ENCODE measurements around the gene SYNE2. TPM values are rescaled to one million over a fixed set of nuclear protein-coding genes. Genes with fewer than 3 reads are reported as not detected.

Gene SYNE2
- total RNA-seq, 1 experiment from 2014 or later = 94.2 TPM

DNA sequence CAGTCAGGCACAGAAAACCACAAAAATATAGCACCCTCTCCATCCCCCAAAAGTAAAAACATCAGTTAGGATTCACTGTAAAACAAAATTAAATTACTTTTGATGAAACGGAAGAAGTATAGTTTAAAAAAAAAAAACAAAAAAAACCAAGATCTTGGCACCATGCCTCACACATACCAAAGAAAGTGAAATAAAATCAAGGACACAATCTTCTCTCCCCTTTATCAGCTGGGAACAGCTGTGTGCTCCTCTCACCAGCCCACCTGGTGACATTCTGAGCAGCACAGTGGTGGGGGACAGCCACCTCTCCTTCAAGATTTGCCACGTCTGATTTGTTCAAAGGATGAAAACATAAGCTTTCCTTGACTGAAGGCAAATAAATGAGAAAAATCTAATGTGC lies 385.8 kb downstream of the SYNE2 start:
- no peaks in the 10 kb centered on the region for H3K36me3 ChIP-seq (ENCODE audit: low read depth)
- TF ChIP-seq EZH2 (IDR thresholded peaks at IDR 0.05; ENCODE audit: low read depth) (no peak), CTCF (conservative IDR thresholded peaks at IDR 0.05) (no peak)
- H4K20me1 ChIP-seq (ENCODE audit: insufficient read depth) = no peaks in the 10 kb centered on the region
- ChIA-PET POLR2A (ENCODE audit: unreplicated experiment) (no interaction called here), CTCF (no interaction called here)
- no peak overlapping the region for H3K27ac ChIP-seq
- no peak overlapping the region for H3K4me3 ChIP-seq
- no peak for DNase-seq
- H3K9me3 ChIP-seq (ENCODE audit: insufficient read depth, low read depth) = no peaks in the 10 kb centered on the region
- H3K79me2 ChIP-seq (ENCODE audit: low read depth) = no peaks in the 10 kb centered on the region
- no peak overlapping the region for H3K4me2 ChIP-seq
- no peaks in the 10 kb centered on the region for H3K4me1 ChIP-seq (replicated peaks; ENCODE audit: insufficient read depth)
- H3F3A ChIP-seq (ENCODE audit: insufficient read depth, low read depth) = no peaks in the 10 kb centered on the region
- no peak overlapping the region for H2AFZ ChIP-seq
- no TSS peak for BruUV-seq (replicated peaks)
- H3K27me3 ChIP-seq (ENCODE audit: insufficient read depth, low read depth) = no peaks in the 10 kb centered on the region
- no peaks in the 10 kb centered on the region for H3K9me2 ChIP-seq (ENCODE audit: insufficient read depth)
- intact Hi-C loops (cut with micrococcal nuclease; ENCODE audit: unreplicated experiment) = no loop called here

DNA sequence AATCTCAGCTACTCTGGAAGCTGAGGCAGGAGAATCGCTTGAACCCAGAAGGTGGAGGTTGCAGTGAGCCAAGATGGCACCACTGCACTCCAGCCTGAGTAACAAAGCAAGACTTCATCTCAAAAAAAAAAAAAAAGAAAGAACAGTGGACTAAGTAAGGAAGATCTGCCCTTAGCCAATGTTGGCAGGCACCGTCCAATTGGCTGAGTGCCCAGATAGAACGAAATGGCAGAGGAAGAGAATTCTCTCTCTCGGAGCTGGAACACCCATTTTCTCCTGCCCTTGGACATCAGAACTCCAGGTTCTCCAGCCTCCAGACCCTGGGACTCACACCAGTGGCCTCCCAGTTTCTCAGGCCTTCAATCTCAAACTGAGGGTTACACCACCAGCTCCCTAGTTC lies 391.5 kb downstream of the SYNE2 start:
- Histone ChIP-seq H3K4me2 (no peak overlapping the region), H3K4me1 (replicated peaks; ENCODE audit: insufficient read depth) (peaks cover 9% of the 10 kb centered on the region), H2AFZ (no peak overlapping the region), H3K9me2 (ENCODE audit: insufficient read depth) (no peaks in the 10 kb centered on the region), H3K79me2 (ENCODE audit: low read depth) (no peaks in the 10 kb centered on the region), H4K20me1 (ENCODE audit: insufficient read depth) (no peaks in the 10 kb centered on the region; the same call in 1 of the 2 replicates), H3K27me3 (ENCODE audit: insufficient read depth, low read depth) (no peaks in the 10 kb centered on the region), H3K4me3 (no peak overlapping the region), H3K27ac (no peak overlapping the region), H3K36me3 (ENCODE audit: low read depth) (no peaks in the 10 kb centered on the region), H3K9me3 (ENCODE audit: insufficient read depth, low read depth) (no peaks in the 10 kb centered on the region), H3F3A (ENCODE audit: insufficient read depth, low read depth) (no peaks in the 10 kb centered on the region)
- BruUV-seq (replicated peaks) = no TSS peak
- TF ChIP-seq EZH2 (IDR thresholded peaks at IDR 0.05; ENCODE audit: low read depth) = no peak
- no peak for TF ChIP-seq CTCF (conservative IDR thresholded peaks at IDR 0.05)
- POLR2A ChIA-PET (ENCODE audit: unreplicated experiment) = no interaction called here
- CTCF ChIA-PET = no interaction called here
- intact Hi-C loops (cut with micrococcal nuclease; ENCODE audit: unreplicated experiment) = no loop called here
- DNase-seq = no peak

GRCh38 chr14:64245491-64245890 lies 392.7 kb downstream of the SYNE2 start:
- POLR2A ChIA-PET (ENCODE audit: unreplicated experiment) = no interaction called here
- intact Hi-C loops (cut with micrococcal nuclease; ENCODE audit: unreplicated experiment) = no loop called here
- H3K9me3 ChIP-seq (ENCODE audit: insufficient read depth, low read depth) = no peaks in the 10 kb centered on the region
- CTCF ChIA-PET = no interaction called here
- TF ChIP-seq CTCF (conservative IDR thresholded peaks at IDR 0.05) = no peak
- no peak for TF ChIP-seq EZH2 (IDR thresholded peaks at IDR 0.05; ENCODE audit: low read depth)
- peaks cover 9% of the 10 kb centered on the region for H3K4me1 ChIP-seq (replicated peaks; ENCODE audit: insufficient read depth)
- no peaks in the 10 kb centered on the region for H3K27me3 ChIP-seq (ENCODE audit: insufficient read depth, low read depth)
- H3K9me2 ChIP-seq (ENCODE audit: insufficient read depth) = no peaks in the 10 kb centered on the region
- no peak for DNase-seq
- no TSS peak for BruUV-seq (replicated peaks)
- H3K27ac ChIP-seq = no peak overlapping the region
- H3K36me3 ChIP-seq (ENCODE audit: low read depth) = no peaks in the 10 kb centered on the region
- H3K4me2 ChIP-seq = no peak overlapping the region
- no peaks in the 10 kb centered on the region; the same call in 1 of the 2 replicates for H4K20me1 ChIP-seq (ENCODE audit: insufficient read depth)
- no peaks in the 10 kb centered on the region for H3F3A ChIP-seq (ENCODE audit: insufficient read depth, low read depth)
- no peak overlapping the region for H2AFZ ChIP-seq
- H3K4me3 ChIP-seq = no peak overlapping the region
- no peaks in the 10 kb centered on the region for H3K79me2 ChIP-seq (ENCODE audit: low read depth)

All from PC-9 (cell line).